Measurements from ENCODE around the gene FAM32A.

FAM32A gene

GRCh38 chr19:16204005-16204294 is 18.7 kb downstream of the FAM32A start:
- Mint-ChIP-seq H3K36me3 (peaks cover 59% of the 10 kb centered on the region), H3K9me3 (no peaks in the 10 kb centered on the region), H3K27ac (peak overlapping the region; percentile 95), H3K4me1 (peaks cover 51% of the 10 kb centered on the region), H3K4me3 (no peak overlapping the region), H3K27me3 (no peaks in the 10 kb centered on the region)
- ATAC-seq, result no peak

- H3K36me3 Mint-ChIP-seq, result peaks cover 74% of the 10 kb centered on the region
- no peak overlapping the region for H3K27ac Mint-ChIP-seq
Measured at GRCh38 chr19:16205205-16206045, 20.2 kb downstream of the FAM32A start.

GRCh38 chr19:16206046-16206605 is 20.9 kb downstream of the FAM32A start:
- peaks cover 74% of the 10 kb centered on the region for H3K36me3 Mint-ChIP-seq
- no peak overlapping the region for H3K4me3 Mint-ChIP-seq
- peak overlapping the region; percentile 7 for H3K27ac Mint-ChIP-seq
- no peak for ATAC-seq
- H3K27me3 Mint-ChIP-seq, result no peaks in the 10 kb centered on the region
- H3K9me3 Mint-ChIP-seq, result no peaks in the 10 kb centered on the region
- peaks cover 30% of the 10 kb centered on the region for H3K4me1 Mint-ChIP-seq

More at GRCh38 chr19:16205205-16206045, 20.2 kb downstream of the FAM32A start:
- no peak for ATAC-seq
- Mint-ChIP-seq H3K27me3 (no peaks in the 10 kb centered on the region), H3K4me1 (peaks cover 37% of the 10 kb centered on the region), H3K9me3 (no peaks in the 10 kb centered on the region), H3K4me3 (no peak overlapping the region)

GRCh38 chr19:16206637-16207036 is 21.4 kb downstream of the FAM32A start:
- H3K27ac Mint-ChIP-seq, result peak overlapping the region; percentile 7
- no peak overlapping the region for H3K4me3 Mint-ChIP-seq
- H3K9me3 Mint-ChIP-seq, result no peaks in the 10 kb centered on the region
- peaks cover 74% of the 10 kb centered on the region for H3K36me3 Mint-ChIP-seq
- no peak for ATAC-seq
- no peaks in the 10 kb centered on the region for H3K27me3 Mint-ChIP-seq
- H3K4me1 Mint-ChIP-seq, result peaks cover 25% of the 10 kb centered on the region

- Mint-ChIP-seq H3K27ac (no peak overlapping the region), H3K27me3 (no peaks in the 10 kb centered on the region), H3K36me3 (peaks cover 76% of the 10 kb centered on the region), H3K9me3 (no peaks in the 10 kb centered on the region), H3K4me3 (no peak overlapping the region), H3K4me1 (peaks cover 24% of the 10 kb centered on the region)
- no peak for ATAC-seq
Measured at GRCh38 chr19:16207063-16207462, 21.9 kb downstream of the FAM32A start.

GRCh38 chr19:16207490-16208025 is 22.3 kb downstream of the FAM32A start:
- H3K9me3 Mint-ChIP-seq, result no peaks in the 10 kb centered on the region
- H3K27me3 Mint-ChIP-seq, result no peaks in the 10 kb centered on the region
- peaks cover 24% of the 10 kb centered on the region for H3K4me1 Mint-ChIP-seq
- no peak overlapping the region for H3K27ac Mint-ChIP-seq
- H3K4me3 Mint-ChIP-seq, result no peak overlapping the region
- ATAC-seq, result no peak
- peaks cover 77% of the 10 kb centered on the region for H3K36me3 Mint-ChIP-seq

GRCh38 chr19:16208064-16208759 is 23.0 kb downstream of the FAM32A start:
- no peak for ATAC-seq
- H3K27me3 Mint-ChIP-seq, result no peaks in the 10 kb centered on the region
- peaks cover 77% of the 10 kb centered on the region for H3K36me3 Mint-ChIP-seq
- no peak overlapping the region for H3K4me3 Mint-ChIP-seq
- H3K27ac Mint-ChIP-seq, result no peak overlapping the region
- H3K9me3 Mint-ChIP-seq, result no peaks in the 10 kb centered on the region
- H3K4me1 Mint-ChIP-seq, result peaks cover 24% of the 10 kb centered on the region

GRCh38 chr19:16208847-16209665 is 23.8 kb downstream of the FAM32A start:
- H3K4me1 Mint-ChIP-seq, result peaks cover 23% of the 10 kb centered on the region
- no peak for ATAC-seq
- no peaks in the 10 kb centered on the region for H3K9me3 Mint-ChIP-seq
- peaks cover 78% of the 10 kb centered on the region for H3K36me3 Mint-ChIP-seq
- H3K27me3 Mint-ChIP-seq, result no peaks in the 10 kb centered on the region
- H3K4me3 Mint-ChIP-seq, result no peak overlapping the region
- H3K27ac Mint-ChIP-seq, result no peak overlapping the region

- Mint-ChIP-seq H3K4me1 (peaks cover 22% of the 10 kb centered on the region), H3K36me3 (peaks cover 84% of the 10 kb centered on the region), H3K9me3 (no peaks in the 10 kb centered on the region), H3K27me3 (no peaks in the 10 kb centered on the region), H3K4me3 (no peak overlapping the region), H3K27ac (no peak overlapping the region)
- ATAC-seq, result no peak
Measured at GRCh38 chr19:16210168-16210567, 25.0 kb downstream of the FAM32A start.

GRCh38 chr19:16213076-16213475 is 27.9 kb downstream of the FAM32A start:
- Mint-ChIP-seq H3K4me1 (peaks cover 35% of the 10 kb centered on the region), H3K4me3 (no peak overlapping the region)

GRCh38 chr19:16216744-16217670 is 31.8 kb downstream of the FAM32A start:
- no peak for ATAC-seq
- Mint-ChIP-seq H3K9me3 (peaks cover 3% of the 10 kb centered on the region), H3K4me1 (peaks cover 45% of the 10 kb centered on the region), H3K4me3 (no peak overlapping the region), H3K36me3 (peaks cover 87% of the 10 kb centered on the region), H3K27me3 (no peaks in the 10 kb centered on the region), H3K27ac (peak overlapping the region; percentile 53)

More at GRCh38 chr19:16213076-16213475, 27.9 kb downstream of the FAM32A start:
- no peak for ATAC-seq
- Mint-ChIP-seq H3K27ac (peak overlapping the region; percentile 17), H3K36me3 (peaks cover 89% of the 10 kb centered on the region), H3K27me3 (no peaks in the 10 kb centered on the region), H3K9me3 (no peaks in the 10 kb centered on the region)

GRCh38 chr19:16217716-16218451 is 32.7 kb downstream of the FAM32A start:
- H3K27ac Mint-ChIP-seq, result peak overlapping the region; percentile 40
- no peak overlapping the region for H3K4me3 Mint-ChIP-seq
- H3K9me3 Mint-ChIP-seq, result peaks cover 6% of the 10 kb centered on the region
- H3K4me1 Mint-ChIP-seq, result peaks cover 36% of the 10 kb centered on the region
- peaks cover 87% of the 10 kb centered on the region for H3K36me3 Mint-ChIP-seq
- H3K27me3 Mint-ChIP-seq, result no peaks in the 10 kb centered on the region
- ATAC-seq, result no peak

- H3K4me3 Mint-ChIP-seq, result no peak overlapping the region
- H3K4me1 Mint-ChIP-seq, result peaks cover 26% of the 10 kb centered on the region
- H3K27me3 Mint-ChIP-seq, result no peaks in the 10 kb centered on the region
- peaks cover 6% of the 10 kb centered on the region for H3K9me3 Mint-ChIP-seq
- ATAC-seq, result no peak
- H3K27ac Mint-ChIP-seq, result peak overlapping the region; percentile 40
- H3K36me3 Mint-ChIP-seq, result peaks cover 86% of the 10 kb centered on the region
Measured at GRCh38 chr19:16218851-16219250, 33.6 kb downstream of the FAM32A start.

Data from stimulated activated memory B cell treated with anti-CD40 and anti-IgM and Interleukin-4, amounts not matched to agents 10 μg/mL and 1 μg/mL and 100 μg/mL, for 72 hours (primary cell).